GM18951 (cell line): ENCODE results near the gene EPB41.

ENCODE experiments used
- POLR2A ChIP-seq: IDR thresholded peaks from 4 replicates; pipeline ENCODE4 v1.6.1; 2011; ENCODE audit warnings: mild to moderate bottlenecking; ENCODE audit not compliant: insufficient read length, insufficient read depth; ENCODE audit errors: extremely low read depth
- in situ Hi-C: fragments of 300-500 bp; cut with MboI; formaldehyde crosslinking; loops from one replicate; pipeline ENCODE4 v1.12.0; 2022; ENCODE audit warnings: low sequenced_read_pairs, mixed read lengths, inconsistent platforms; ENCODE audit not compliant: unreplicated experiment

EPB41 gene

DNA sequence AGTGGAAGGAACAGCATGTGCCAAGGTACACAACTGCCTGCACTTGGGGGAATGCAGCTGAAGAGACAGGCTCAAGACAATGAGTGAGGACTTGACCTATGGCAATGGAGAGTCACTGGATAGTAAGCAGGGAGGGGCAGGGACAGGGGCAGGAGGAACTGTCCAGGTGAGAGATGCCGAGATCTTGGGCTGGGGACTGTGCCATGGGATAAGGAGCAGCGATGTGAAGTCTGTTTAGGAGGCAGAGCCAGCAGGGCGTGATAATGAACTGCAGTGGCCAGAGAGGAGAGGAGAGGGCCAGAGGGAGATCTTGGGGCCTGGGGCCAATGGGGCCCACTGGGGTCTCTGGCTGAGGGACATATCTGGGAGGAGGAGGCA, 17.8 kb upstream of the EPB41 start:
- in situ Hi-C loops: no loop called here
- no peak for TF ChIP-seq POLR2A

DNA sequence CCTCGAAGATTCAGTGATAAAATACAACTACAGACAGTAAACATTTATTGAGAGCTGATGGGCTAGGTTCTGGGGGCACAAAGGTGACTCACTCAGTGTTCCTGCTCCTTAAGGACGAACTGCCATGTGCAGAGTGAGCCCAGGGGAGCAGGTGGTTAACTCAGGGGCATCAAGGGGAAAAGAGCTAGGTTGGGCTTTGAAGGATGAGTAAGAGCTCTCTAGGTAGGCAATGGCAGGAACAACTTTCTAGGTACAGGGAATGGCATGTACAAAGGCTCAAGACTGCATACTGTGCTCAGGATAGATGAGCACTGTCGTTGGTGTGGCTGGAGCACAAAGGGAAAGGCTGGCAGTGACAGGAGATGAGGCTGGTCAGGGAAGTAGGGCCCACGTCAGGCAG, 16.6 kb upstream of the EPB41 start:
- TF ChIP-seq POLR2A: no peak
- in situ Hi-C loops: no loop called here

DNA sequence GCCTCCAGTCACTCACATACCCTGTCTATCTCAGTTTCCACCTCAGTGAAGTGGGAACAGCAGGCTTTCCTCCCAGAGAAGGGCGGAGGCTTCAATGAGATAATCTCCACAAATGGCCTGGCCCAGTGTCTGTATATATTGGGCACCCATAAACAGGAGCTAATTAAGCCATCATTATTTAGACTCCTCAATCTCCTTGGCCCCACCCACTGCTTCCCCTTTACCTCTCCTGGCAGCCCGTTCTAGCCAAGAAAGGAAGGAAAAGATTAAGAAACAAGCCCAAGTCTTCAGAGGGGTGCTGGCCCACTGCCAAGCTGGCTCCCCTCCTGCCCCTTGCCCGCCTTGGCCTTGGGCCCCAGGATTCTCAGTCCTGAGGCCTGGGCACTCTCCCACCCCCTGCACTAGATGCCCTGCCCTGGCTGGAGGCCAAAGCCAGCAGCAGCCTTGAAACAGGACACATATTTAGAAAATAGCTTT, 15.9 kb upstream of the EPB41 start:
- in situ Hi-C loops: no loop called here
- TF ChIP-seq POLR2A: no peak

DNA sequence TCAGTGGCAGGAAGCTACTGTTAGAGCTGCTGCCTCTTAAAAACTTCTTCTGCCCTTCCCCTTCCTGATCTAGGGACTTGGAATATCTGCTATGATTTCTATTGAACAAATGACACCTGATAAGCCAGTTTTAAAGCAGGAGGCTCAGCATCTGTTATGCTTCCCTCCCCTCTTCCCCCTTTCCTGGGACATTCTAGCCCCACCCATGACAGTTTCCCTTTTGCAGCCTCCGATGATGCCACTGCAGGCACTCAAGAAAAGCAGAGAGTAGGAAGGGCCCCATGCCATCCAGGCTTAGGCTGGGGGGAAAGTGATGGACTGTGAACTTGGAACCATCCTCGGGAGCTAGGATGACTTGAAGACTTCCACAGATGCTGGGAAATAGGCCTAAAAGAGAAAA, 15.1 kb upstream of the EPB41 start:
- in situ Hi-C loops: no loop called here

DNA sequence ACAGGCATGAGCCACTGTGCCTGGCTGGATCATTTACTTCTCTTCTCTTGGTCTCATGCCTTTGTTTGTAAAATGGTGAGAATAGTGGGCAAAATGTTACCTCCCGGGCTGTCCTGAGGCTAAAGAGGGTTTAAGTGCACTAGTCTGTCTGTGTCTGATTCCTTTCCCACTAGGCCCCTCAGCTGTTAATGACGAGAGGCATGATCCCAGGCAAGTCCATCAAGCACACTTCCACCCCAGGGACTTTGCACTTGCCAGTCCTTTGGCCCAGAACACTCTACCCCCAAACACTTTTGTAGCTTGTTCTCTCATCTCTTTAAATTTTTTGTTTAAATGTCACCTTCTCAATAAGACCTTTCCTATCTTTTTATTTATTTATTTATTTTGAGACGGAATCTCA, 13.8 kb upstream of the EPB41 start:
- TF ChIP-seq POLR2A: no peak
- in situ Hi-C loops: no loop called here

More for the DNA sequence above, 15.1 kb upstream of the EPB41 start:
- TF ChIP-seq POLR2A: no peak

DNA sequence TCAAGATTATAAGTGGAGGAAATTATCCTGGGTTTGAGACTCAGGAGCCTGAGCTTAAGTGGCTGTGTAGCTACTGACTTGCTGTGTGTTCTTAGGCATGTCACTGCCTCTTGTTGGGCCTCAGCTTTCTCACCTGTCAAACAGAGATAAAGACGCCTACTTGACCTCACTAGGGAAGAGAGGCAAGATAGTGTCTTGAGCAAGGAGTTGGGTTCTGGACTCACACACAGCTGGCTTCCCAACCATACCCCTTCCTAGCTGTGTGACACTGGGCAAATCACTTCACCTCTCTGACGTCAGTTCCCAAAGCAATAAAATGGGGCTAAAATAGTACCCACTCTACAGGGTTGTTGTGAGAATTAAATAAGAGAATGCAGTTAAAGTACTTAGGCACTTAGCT, 11.6 kb upstream of the EPB41 start:
- TF ChIP-seq POLR2A: no peak
- in situ Hi-C loops: no loop called here

DNA sequence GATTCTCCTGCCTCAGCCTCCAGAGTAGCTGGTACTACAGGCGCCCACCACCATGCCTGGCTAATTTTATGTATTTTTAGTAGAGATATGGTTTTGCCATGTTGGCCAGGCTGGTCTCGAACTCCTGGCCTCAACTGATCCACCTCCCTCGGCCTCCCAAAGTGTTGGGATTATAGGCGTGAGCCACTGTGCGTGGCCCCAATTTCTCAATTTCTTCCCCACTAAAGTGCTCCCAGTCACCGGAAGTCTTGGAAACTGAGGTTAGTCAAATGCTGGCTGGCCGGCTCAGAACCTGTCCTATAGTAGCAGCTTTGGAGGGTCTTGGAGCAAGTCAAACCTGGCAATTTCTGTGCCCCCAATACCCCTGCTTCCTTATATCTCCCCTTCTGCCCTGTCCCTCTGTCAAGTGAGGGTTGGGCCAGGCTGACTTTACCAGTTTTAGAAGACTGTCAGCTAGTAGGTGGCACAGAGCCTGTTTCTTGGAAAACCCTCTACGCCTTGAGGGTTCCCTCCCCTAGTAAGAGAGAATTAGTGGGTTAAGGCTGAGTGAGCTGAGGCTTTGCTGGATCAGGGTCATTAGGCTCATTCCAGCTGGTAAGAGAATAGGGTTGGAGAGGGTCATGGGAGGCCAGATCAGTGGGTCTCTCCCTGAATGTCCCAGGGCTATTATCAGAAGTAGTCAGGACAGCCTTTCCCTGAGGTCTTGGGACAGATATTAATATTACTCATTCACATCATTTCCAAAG, 8.3 kb upstream of the EPB41 start:
- TF ChIP-seq POLR2A: no peak
- in situ Hi-C loops: no loop called here

DNA sequence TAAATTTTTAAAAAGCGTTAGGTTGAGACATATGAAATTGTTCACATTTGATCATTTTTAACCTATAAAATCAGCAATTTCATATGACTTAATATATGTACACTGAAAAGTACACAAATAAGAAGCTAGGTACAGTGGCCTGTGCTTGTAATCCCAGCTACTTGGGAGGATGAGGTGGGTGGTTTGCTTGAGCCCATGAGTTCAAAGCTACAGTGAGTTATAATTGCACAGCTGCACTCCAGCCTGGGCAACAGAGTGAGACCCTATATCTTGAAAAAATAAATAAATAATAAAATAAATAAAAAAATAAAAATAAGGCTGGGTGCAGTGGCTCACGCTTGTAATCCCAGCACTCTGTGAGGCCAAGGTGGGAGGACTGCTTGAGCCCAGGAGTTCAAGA, 5.2 kb upstream of the EPB41 start:
- TF ChIP-seq POLR2A: no peak
- in situ Hi-C loops: no loop called here

DNA sequence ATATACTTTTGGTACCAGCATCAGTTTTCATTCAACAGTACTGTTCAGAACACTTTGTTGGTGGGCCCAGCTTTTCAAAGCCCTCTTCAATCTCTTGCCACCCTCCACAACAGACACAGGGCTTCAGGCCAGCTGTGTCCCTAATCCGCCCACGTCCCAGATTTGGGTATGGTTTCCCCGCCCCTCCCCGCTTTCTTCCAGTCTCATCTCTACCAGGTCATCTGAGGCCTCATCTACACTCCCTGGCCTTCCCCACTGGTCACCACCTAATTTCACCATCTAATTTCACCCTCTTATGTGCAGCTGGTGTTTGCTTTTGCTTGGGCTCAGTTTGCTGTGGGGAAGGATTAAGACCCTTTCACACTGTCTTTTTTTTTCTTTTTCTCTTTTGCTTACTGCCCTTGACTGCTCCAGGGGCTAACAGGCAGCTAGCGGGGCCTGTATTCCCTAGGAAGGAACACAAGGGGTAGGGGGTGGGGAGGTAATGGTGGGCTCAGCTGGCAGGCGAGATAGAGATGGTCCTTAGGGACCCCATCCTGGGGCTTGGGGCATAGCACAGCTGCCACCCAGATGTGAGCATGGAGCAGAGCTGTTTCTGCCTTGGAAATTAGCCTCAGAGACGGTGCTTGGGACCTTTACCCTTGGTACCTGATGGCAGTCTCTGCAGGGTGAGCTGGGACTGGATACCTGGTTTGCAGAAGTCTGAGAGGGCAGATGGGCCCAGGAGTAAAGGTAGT, 3.8 kb upstream of the EPB41 start:
- in situ Hi-C loops: no loop called here
- TF ChIP-seq POLR2A: no peak

DNA sequence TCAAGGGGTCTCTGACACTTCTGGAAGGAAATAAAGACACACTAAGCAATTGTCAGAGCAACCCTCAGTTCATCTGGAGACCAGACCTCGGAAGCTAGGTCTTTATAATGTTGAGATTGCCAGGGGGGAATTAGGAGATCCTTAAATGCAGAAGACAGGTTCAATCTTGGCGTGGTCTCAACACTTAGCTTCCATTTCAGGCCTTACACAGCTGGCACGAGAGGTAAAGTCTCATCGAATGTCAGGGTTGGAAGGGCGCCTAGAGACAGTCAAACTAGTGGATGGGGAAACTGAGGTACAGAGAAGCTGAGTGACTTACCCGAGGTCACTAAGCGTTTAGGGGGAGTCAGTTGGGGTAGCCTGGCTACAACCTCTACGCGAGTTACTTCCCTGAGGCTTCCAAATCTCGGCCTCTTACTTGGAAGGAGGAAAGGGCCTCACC, 562 bp upstream of the EPB41 start:
- TF ChIP-seq POLR2A: no peak
- in situ Hi-C loops: no loop called here

DNA sequence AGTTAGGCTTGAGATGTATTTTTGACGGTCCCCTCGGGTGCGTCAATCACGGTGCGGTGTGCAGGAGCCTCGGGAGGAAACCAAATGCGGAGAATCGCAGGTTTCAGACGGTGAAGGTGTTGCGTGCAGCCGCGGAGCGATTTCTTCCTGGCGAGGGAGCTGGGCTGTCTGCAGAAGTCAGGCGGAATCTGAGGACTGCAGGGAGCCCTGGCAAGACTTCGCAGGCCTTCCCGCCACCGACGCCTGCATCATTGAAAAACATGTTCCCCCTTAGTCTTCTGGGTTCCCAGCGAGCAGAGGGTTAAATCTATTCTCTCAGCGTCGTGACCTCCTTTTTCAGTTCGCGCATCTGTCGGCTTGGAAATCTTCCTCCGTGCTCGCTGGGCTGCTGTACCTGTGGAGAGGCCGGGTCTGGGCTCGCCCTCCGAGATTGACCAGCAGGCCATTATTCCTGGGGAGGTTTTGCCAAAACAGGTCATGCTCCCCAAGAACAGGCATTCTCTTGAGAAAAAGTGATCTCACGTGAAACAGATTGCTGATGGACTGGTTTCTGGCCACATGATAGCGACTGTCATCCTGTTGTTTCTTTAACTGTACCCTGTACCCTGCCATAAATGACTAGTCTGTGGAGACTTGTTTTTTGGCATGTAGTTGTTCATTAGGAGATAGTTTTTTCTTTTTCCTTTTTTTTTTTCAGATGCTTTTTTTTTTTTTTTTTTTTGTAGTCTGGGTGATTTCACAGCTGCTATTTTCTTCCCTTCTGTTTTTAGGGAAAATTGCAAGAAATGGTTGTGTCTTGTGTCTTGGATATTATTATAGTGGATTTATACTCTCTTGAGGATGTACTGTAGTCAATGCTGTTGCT, 894 bp downstream of the EPB41 start:
- no peak for TF ChIP-seq POLR2A
- in situ Hi-C loops: no loop called here

DNA sequence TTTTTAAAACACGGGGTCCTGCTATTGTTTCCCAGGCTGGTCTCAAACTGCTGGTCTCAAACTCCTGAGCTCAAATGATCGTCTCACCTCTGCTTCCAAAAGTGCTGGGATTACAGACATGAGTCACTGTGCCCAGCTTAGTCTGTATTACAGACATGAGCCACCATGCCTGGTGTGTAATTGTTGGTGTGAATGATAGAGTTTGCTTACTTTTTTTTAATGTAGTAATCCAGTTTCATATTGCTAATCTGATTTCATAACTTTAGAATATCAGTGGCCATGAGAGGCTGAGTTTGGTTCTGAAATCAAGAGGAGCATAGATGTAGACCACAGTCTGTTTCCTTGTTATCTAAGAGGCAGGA, 3.4 kb downstream of the EPB41 start:
- TF ChIP-seq POLR2A: no peak
- in situ Hi-C loops: no loop called here

DNA sequence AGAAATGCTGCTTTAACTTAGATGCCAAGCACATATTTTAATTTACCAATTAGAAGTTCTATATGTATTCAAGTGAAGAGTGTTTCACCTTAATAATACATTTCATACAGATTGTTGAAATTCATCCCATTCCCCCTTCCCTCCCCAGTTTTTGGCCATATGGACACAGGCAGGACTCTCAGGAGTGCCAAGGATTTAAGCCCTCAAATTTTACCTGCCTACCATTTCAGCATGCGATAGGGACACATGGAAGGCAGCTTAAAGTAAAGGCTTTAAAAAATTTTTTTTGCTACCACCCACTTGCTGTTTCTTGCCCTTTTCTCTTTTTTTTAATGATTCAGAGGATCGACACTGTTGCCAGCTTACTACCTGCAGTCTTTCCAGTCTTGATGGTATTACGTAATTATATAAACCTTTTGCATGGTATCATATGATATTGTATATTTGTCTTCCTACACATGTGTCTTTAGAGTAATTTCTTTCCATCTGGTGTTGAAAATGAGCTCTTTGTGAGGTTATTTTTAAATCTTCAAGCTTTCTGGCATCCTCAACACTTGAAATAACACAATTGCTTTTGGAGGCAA, 7.0 kb downstream of the EPB41 start:
- no peak for TF ChIP-seq POLR2A
- in situ Hi-C loops: no loop called here
